NCI-H146 treated with DMSO at 0.1 percent for 48 hours (cell line): ENCODE results near the gene ZNF710.

Experiments
- DNase-seq: peaks from one replicate; lab custom pipeline; 2025; ENCODE audit not compliant: unreplicated experiment; lab: John Stamatoyannopoulos, UW

ZNF710 gene

GRCh38 chr15:90078965-90079364 is 77.8 kb downstream of the ZNF710 start:
- DNase-seq, result no peak

- no peak for DNase-seq
These were observed 78.7 kb downstream of the ZNF710 start for GRCh38 chr15:90079619-90080457.

- DNase-seq, result no peak
These were observed 79.3 kb downstream of the ZNF710 start for GRCh38 chr15:90080458-90080755.

- DNase-seq, result no peak
These were observed 79.8 kb downstream of the ZNF710 start for GRCh38 chr15:90080818-90081393.

GRCh38 chr15:90082140-90082715 is 81.1 kb downstream of the ZNF710 start:
- no peak for DNase-seq

GRCh38 chr15:90083419-90083818 is 82.3 kb downstream of the ZNF710 start:
- DNase-seq, result no peak

- no peak for DNase-seq
These were observed 83.0 kb downstream of the ZNF710 start for GRCh38 chr15:90083954-90084607.

- DNase-seq, result no peak
These were observed 83.8 kb downstream of the ZNF710 start for GRCh38 chr15:90084876-90085423.

GRCh38 chr15:90085565-90085964 is 84.4 kb downstream of the ZNF710 start:
- DNase-seq, result no peak

- no peak for DNase-seq
These were observed 85.7 kb downstream of the ZNF710 start for GRCh38 chr15:90086868-90087268.

GRCh38 chr15:90087454-90088154 is 86.5 kb downstream of the ZNF710 start:
- DNase-seq, result no peak

GRCh38 chr15:90090226-90090848 is 89.2 kb downstream of the ZNF710 start:
- no peak for DNase-seq

- no peak for DNase-seq
These were observed 90.2 kb downstream of the ZNF710 start for GRCh38 chr15:90091156-90091931.

- peak; percentile 81 for DNase-seq
These were observed 94.4 kb downstream of the ZNF710 start for GRCh38 chr15:90095521-90095959.

- no peak for DNase-seq
These were observed 96.4 kb downstream of the ZNF710 start for GRCh38 chr15:90097475-90097874.

GRCh38 chr15:90099072-90099867 is 98.1 kb downstream of the ZNF710 start:
- DNase-seq, result no peak

- DNase-seq, result no peak
These were observed 99.0 kb downstream of the ZNF710 start for GRCh38 chr15:90099868-90100831.
